Activated CD4-positive, alpha-beta T cell treated with anti-CD3 and anti-CD28 coated beads, Interleukin-2, amount 10 ng/mL, durations not matched to agents 7 days and 5 days (primary cell): Measurements from ENCODE around the gene PARD6B. TPM values are rescaled to one million over a fixed set of nuclear protein-coding genes. Genes with fewer than 3 reads are reported as not detected.
"Not testable (repeated sequence)": the region's sequence is repeated elsewhere in the genome, so short reads cannot be mapped to it uniquely, and the experiment has no call there.

ENCODE experiments used
- CTCF ChIA-PET: fragments of 350-600 bp; sonication (Branson Sonifier 250); formaldehyde crosslinking; loops from one replicate; lab custom pipeline; 2021; ENCODE audit warnings: antibody characterized with exemption; lab: Charles Lee
- POLR2A ChIA-PET: fragments of 350-600 bp; sonication (Branson Sonifier 250); formaldehyde crosslinking; loops from one replicate; lab custom pipeline; 2021; ENCODE audit warnings: antibody characterized with exemption; lab: Charles Lee
- DNase-seq: peaks from one replicate; pipeline ENCODE4 v3.0.0-alpha.2; 2020
- H3K27ac Mint-ChIP-seq: one replicate; pipeline ENCODE4 v1.8.0; 2021; ENCODE audit warnings: mild to moderate bottlenecking, moderate library complexity, mixed read lengths
- H3K27me3 Mint-ChIP-seq: one replicate; pipeline ENCODE4 v1.8.0; 2021; ENCODE audit warnings: mixed read lengths
- H3K36me3 Mint-ChIP-seq: one replicate; pipeline ENCODE4 v1.8.0; 2021; ENCODE audit warnings: low read depth, mixed read lengths
- H3K4me1 Mint-ChIP-seq: one replicate; pipeline ENCODE4 v1.8.0; 2021; ENCODE audit warnings: mixed read lengths
- H3K4me3 Mint-ChIP-seq: one replicate; pipeline ENCODE4 v1.8.0; 2021; ENCODE audit warnings: mild to moderate bottlenecking, moderate library complexity, mixed read lengths
- H3K9me3 Mint-ChIP-seq: one replicate; pipeline ENCODE4 v1.8.0; 2021; ENCODE audit warnings: mixed read lengths
- total RNA-seq, 2 experiments: library from RNA; stranded (reverse); gene quantifications; one replicate each; pipeline ENCODE4 v1.2.3, GENCODE V29; 2021

PARD6B gene
- total RNA-seq, 2 experiments from 2014 or later, result 4.2 to 4.4 TPM

GRCh38 chr20:50783903-50784302, 52.5 kb downstream of the PARD6B start:
- no peak overlapping the region for H3K4me3 Mint-ChIP-seq
- no peak overlapping the region for H3K27ac Mint-ChIP-seq
- no peaks in the 10 kb centered on the region for H3K4me1 Mint-ChIP-seq
- no peak for DNase-seq
- CTCF ChIA-PET, result interaction anchor here (1.2 to 6.0 kb wide), 2 partner anchors 10 to 145 kb away, joined by 4 to 40 read pairs; partner anchors contain the start of gene BCAS4
- peaks cover 8% of the 10 kb centered on the region for H3K27me3 Mint-ChIP-seq
- H3K9me3 Mint-ChIP-seq, result no peaks in the 10 kb centered on the region
- POLR2A ChIA-PET, result no interaction called here
- H3K36me3 Mint-ChIP-seq, result no peaks in the 10 kb centered on the region

- Mint-ChIP-seq H3K27me3 (peaks cover 5% of the 10 kb centered on the region), H3K27ac (no peak overlapping the region), H3K9me3 (no peaks in the 10 kb centered on the region), H3K4me1 (no peaks in the 10 kb centered on the region), H3K4me3 (no peak overlapping the region), H3K36me3 (no peaks in the 10 kb centered on the region)
- DNase-seq, result no peak
- POLR2A ChIA-PET, result no interaction called here
- CTCF ChIA-PET, result interaction anchor here (1.2 to 6.0 kb wide), 2 partner anchors 10 to 144 kb away, joined by 4 to 40 read pairs; partner anchors contain the start of gene BCAS4
These were observed 53.1 kb downstream of the PARD6B start for GRCh38 chr20:50784464-50784863.

DNA sequence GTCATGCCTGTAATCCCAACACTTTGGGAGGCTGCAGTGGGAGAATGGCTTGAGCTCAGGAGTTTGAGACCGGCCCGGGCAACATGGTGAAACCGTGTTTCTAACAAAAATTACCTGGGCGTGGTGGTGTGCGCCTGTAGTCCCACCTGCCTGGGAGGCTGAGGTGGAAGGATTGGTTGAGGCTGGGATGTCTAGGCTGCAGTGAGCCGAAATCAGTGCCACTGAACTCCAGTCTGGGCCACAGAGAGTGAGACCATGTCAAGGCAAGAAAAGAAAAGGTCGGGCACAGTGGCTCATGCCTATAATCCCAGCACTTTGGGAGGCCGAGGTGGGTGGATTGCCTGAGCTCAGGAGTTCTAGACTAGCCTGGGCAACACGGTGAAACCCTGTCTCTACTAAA, 55.3 kb downstream of the PARD6B start:
- Mint-ChIP-seq H3K36me3 (no peaks in the 10 kb centered on the region), H3K4me3 (no peak overlapping the region), H3K27ac (no peak overlapping the region), H3K27me3 (peaks cover 2% of the 10 kb centered on the region), H3K9me3 (no peaks in the 10 kb centered on the region), H3K4me1 (peaks cover 11% of the 10 kb centered on the region)
- DNase-seq, result no peak
- POLR2A ChIA-PET, result no interaction called here
- CTCF ChIA-PET, result interaction anchor here (0.9 to 6.0 kb wide), 3 partner anchors 8 to 143 kb away, joined by 3 to 40 read pairs (median 4); partner anchors contain the start of gene BCAS4

GRCh38 chr20:50787181-50787580, 55.8 kb downstream of the PARD6B start:
- Mint-ChIP-seq H3K27me3 (peaks cover 2% of the 10 kb centered on the region), H3K4me3 (no peak overlapping the region), H3K36me3 (no peaks in the 10 kb centered on the region), H3K27ac (no peak overlapping the region), H3K9me3 (no peaks in the 10 kb centered on the region), H3K4me1 (peaks cover 11% of the 10 kb centered on the region)
- POLR2A ChIA-PET, result no interaction called here
- CTCF ChIA-PET, result interaction anchor here (0.9 to 1.1 kb wide), 2 partner anchors 38 to 143 kb away, joined by 3 to 4 read pairs; no protein-coding TSS in a partner anchor
- no peak for DNase-seq

GRCh38 chr20:50788045-50788991, 56.9 kb downstream of the PARD6B start:
- Mint-ChIP-seq H3K36me3 (no peaks in the 10 kb centered on the region), H3K27me3 (peaks cover 2% of the 10 kb centered on the region), H3K4me1 (peaks cover 11% of the 10 kb centered on the region), H3K4me3 (no peak overlapping the region), H3K9me3 (no peaks in the 10 kb centered on the region), H3K27ac (no peak overlapping the region)
- ChIA-PET POLR2A (no interaction called here), CTCF (interaction anchor here (0.6 to 3.9 kb wide), 6 partner anchors 11 to 538 kb away, joined by 3 to 26 read pairs (median 3); partner anchors contain the start of gene ADNP)
- DNase-seq, result no peak

DNA sequence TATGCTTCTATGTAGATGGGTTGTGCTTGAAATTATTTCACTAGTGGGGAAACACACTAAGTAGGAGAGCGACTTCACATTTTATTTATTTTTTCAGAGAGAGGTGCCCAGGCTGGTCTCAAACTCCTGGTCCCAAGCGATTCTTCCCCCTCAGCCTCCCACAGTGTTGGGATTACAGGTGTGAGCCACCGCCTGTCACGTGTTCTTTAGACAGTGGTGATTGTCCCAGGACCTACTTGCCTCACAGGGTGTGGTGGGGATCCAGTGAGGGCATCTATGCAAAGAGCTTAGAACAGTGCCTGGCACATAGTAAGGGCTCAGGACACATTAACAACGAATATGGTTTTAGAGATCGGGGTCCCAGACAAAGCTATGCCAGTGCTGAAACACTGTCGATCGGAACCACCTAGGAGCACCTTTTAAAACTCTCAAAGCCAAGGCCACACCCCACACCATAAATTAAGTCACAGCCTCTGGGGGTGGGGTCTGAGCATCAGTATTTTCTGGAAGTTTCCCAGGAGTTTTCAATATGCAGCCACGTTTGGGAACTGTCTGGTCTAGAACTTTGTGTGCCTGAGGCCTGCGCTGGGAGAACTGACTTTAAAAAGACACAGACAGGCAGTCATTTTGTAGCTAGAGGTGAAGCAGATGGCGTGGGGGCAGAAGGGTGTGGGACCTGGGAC, 58.7 kb downstream of the PARD6B start:
- peaks cover 2% of the 10 kb centered on the region for H3K27me3 Mint-ChIP-seq
- ChIA-PET POLR2A (interaction anchor here (1.0 kb wide), 1 partner anchor 168 kb away, joined by 5 read pairs; the partner anchor contains the start of genes DPM1 and MOCS3), CTCF (interaction anchor here (0.5 to 3.9 kb wide), 19 partner anchors 9 to 1072 kb away, joined by 3 to 26 read pairs (median 4); partner anchors contain the start of genes ADNP, DPM1 and MOCS3)
- DNase-seq, result no peak
- H3K9me3 Mint-ChIP-seq, result no peaks in the 10 kb centered on the region
- no peaks in the 10 kb centered on the region for H3K36me3 Mint-ChIP-seq
- H3K4me3 Mint-ChIP-seq, result no peak overlapping the region
- peaks cover 18% of the 10 kb centered on the region for H3K4me1 Mint-ChIP-seq
- H3K27ac Mint-ChIP-seq, result peak overlapping the region; percentile 88

GRCh38 chr20:50790651-50791277, 59.4 kb downstream of the PARD6B start:
- DNase-seq, result peak; percentile 83
- ChIA-PET POLR2A (interaction anchor here (0.5 to 1.0 kb wide), 2 partner anchors 110 to 168 kb away, joined by 3 to 5 read pairs; partner anchors contain the start of genes DPM1 and MOCS3), CTCF (interaction anchor here (0.5 to 3.9 kb wide), 21 partner anchors 10 to 1072 kb away, joined by 3 to 26 read pairs (median 4); partner anchors contain the start of genes ADNP, DPM1 and MOCS3)
- Mint-ChIP-seq H3K4me3 (no peak overlapping the region), H3K9me3 (no peaks in the 10 kb centered on the region), H3K36me3 (no peaks in the 10 kb centered on the region), H3K27ac (peak overlapping the region; percentile 88), H3K4me1 (peaks cover 22% of the 10 kb centered on the region), H3K27me3 (peaks cover 2% of the 10 kb centered on the region)

DNA sequence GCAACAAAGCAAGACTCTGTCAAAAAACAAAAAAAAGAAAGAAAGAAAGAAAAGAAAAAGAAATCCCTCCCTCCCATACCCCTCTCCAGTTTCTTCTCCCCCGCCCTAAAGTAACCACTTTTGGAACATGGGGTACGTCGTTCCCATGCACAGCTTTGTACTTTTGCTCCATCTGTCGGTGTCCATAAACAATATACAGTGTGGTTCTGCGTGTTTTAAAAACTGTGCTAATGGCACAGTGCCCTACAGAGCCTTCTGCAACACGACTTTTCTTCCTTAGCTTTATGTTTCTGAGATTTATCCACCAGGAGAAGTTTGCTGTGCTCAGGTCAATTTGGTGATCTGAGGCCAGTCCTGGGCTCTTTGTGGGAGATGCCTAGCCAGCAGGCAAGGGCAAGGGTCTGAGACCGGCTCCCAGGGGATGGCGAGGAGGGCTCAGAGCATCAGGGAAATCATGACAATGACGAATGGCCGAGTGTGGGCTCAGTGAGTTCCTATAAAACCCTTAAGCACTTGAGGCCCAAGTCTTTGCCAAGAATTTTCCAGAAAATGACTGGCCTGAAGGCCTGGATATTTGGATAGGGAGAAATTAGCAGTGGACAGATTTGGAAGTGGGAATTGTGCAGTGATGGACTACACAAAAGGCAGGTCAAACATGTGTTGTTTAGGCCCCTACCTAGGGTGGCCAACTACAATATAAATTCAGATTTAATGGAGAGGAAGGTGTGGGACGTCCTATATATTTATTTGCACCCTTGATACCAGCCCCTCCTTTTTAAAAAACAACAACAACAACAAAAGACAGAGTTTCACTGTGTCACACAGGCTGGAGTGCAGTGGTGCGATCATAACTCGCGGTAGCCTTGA, 61.6 kb downstream of the PARD6B start:
- POLR2A ChIA-PET, result interaction anchor here (0.6 kb wide), 1 partner anchor 55 kb away, joined by 3 read pairs; no protein-coding TSS in a partner anchor
- Mint-ChIP-seq H3K36me3 (no peaks in the 10 kb centered on the region), H3K27me3 (no peaks in the 10 kb centered on the region), H3K27ac (no peak overlapping the region), H3K9me3 (no peaks in the 10 kb centered on the region), H3K4me3 (no peak overlapping the region), H3K4me1 (peaks cover 27% of the 10 kb centered on the region)
- CTCF ChIA-PET, result interaction anchor here (0.6 to 3.1 kb wide), 25 partner anchors 9 to 1820 kb away, joined by 3 to 40 read pairs (median 4); partner anchors contain the start of genes ADNP, DPM1 and MOCS3
- DNase-seq, result no peak

DNA sequence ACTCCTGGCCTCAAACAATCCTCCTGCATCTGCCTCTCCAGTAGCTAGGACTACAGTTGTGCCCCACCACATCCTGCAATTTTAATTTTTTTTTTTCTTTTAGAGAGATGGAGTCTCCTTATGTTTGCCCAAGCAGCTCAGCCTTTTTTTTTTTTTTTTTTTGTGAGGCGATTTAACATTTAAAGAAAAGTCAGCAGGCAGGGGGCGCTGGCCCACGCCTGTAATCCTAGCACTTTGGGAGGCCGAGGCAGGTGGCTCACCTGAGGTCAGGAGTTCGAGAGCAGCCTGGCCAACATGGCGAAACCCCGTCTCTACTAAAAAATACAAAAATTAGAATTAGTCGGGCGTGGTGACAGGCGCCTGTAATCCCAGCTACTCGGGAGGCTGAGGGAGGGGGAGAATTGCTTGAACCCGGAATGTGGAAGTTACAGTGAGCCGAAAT, 62.2 kb downstream of the PARD6B start:
- Mint-ChIP-seq H3K4me3 (peak overlapping the region; percentile 58), H3K4me1 (peaks cover 27% of the 10 kb centered on the region)
- not testable (repeated sequence) for H3K27me3 Mint-ChIP-seq, H3K9me3 Mint-ChIP-seq, H3K36me3 Mint-ChIP-seq, H3K27ac Mint-ChIP-seq
- POLR2A ChIA-PET, result interaction anchor here (0.6 to 1.8 kb wide), 2 partner anchors 54 to 138 kb away, joined by 3 to 8 read pairs; partner anchors contain the start of gene ADNP
- peak; percentile 60 for DNase-seq
- CTCF ChIA-PET, result interaction anchor here (0.6 to 3.1 kb wide), 37 partner anchors 10 to 1819 kb away, joined by 3 to 40 read pairs (median 4); partner anchors contain the start of genes ADNP, DPM1 and MOCS3

DNA sequence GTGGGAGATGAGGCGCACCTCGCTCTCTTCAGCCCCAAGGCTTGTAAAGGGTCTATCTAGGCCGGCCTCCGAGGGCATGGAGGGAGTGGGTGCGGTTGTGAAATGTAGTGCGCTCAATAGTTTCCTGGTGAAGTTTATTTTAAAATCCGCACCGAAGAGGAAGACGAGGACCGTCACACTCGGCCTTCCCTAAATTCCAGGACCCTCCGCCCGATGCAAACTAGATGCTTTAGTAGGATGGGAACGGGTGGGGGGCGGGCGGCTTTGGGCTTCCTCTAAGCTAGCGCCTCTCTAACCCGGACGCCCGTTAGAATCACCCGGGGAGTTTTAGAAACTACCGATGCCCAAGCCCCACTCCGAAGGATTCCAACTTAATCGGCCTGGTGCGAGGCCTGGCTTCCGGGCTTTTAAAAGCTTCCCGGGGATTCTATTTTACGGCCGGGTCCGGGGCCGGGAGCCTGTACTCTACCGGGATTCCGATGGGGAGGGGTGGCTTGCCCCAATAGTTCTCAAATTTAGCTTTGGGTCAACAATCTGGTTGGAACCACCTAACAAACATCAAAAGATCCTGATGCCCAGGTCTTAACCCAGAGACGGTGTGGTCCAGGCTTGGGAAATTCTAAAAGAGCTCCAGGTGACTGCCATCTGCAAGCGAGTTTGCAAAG, 62.9 kb downstream of the PARD6B start:
- peak overlapping the region; percentile 63 for H3K4me3 Mint-ChIP-seq
- H3K27ac Mint-ChIP-seq, result peak overlapping the region; percentile 54
- peaks cover 27% of the 10 kb centered on the region for H3K4me1 Mint-ChIP-seq
- POLR2A ChIA-PET, result interaction anchor here (1.8 kb wide), 1 partner anchor 137 kb away, joined by 8 read pairs; the partner anchor contains the start of gene ADNP
- no peaks in the 10 kb centered on the region for H3K36me3 Mint-ChIP-seq
- no peaks in the 10 kb centered on the region for H3K27me3 Mint-ChIP-seq
- DNase-seq, result no peak
- no peaks in the 10 kb centered on the region for H3K9me3 Mint-ChIP-seq
- CTCF ChIA-PET, result interaction anchor here (0.6 to 3.1 kb wide), 58 partner anchors 10 to 562 kb away, joined by 3 to 40 read pairs (median 4); partner anchors contain the start of genes ADNP, DPM1 and MOCS3
